HepG2 (cell line): ENCODE results near the gene FAAP20. TPM values are rescaled to one million over a fixed set of nuclear protein-coding genes. Genes with fewer than 3 reads are reported as not detected.

Experiments used
- AKAP8 ChIP-seq: sonication (generic); formaldehyde crosslinking; IDR thresholded peaks from 2 replicates; pipeline ENCODE4 v1.5.1; 2020; ENCODE audit warnings: mild to moderate bottlenecking, missing genetic modification reagents
- ASH2L ChIP-seq: fragments of 300-600, 200-600 bp; sonication (generic); IDR thresholded peaks from 2 replicates; pipeline ENCODE4 v1.7.0; 2017; ENCODE audit warnings: low read depth, mild to moderate bottlenecking, moderate library complexity, mixed read lengths, low read length; ENCODE audit not compliant: insufficient read length
- CC2D1A ChIP-seq: sonication (generic); formaldehyde crosslinking; IDR thresholded peaks from 2 replicates; pipeline ENCODE4 v1.8.1; 2023; ENCODE audit warnings: mild to moderate bottlenecking, missing genetic modification reagents
- FOXJ3 ChIP-seq: sonication (generic); formaldehyde crosslinking; IDR thresholded peaks from 2 replicates; pipeline ENCODE4 v1.4.0; 2020; ENCODE audit warnings: missing genetic modification reagents, mild to moderate bottlenecking, borderline replicate concordance
- HOXA3 ChIP-seq: sonication (generic); formaldehyde crosslinking; IDR thresholded peaks from 2 replicates; pipeline ENCODE4 v1.5.0; 2020; ENCODE audit warnings: missing genetic modification reagents
- KLF12 ChIP-seq: sonication (generic); formaldehyde crosslinking; IDR thresholded peaks from 2 replicates; pipeline ENCODE4 v1.4.0; 2020; ENCODE audit warnings: missing genetic modification reagents, borderline replicate concordance
- MEIS2 ChIP-seq: sonication (generic); formaldehyde crosslinking; IDR thresholded peaks from 2 replicates; pipeline ENCODE4 v1.9.0; 2021; ENCODE audit warnings: mild to moderate bottlenecking, missing genetic modification reagents
- MXI1 ChIP-seq: IDR thresholded peaks from 3 replicates; pipeline ENCODE4 v1.6.1; 2012; ENCODE audit warnings: low read depth, low read length, inconsistent platforms, borderline replicate concordance
- MZF1 ChIP-seq: sonication (generic); formaldehyde crosslinking; IDR thresholded peaks from 2 replicates; pipeline ENCODE4 v1.8.1; 2023; ENCODE audit warnings: mild to moderate bottlenecking, missing genetic modification reagents, borderline replicate concordance
- NFE2L2 ChIP-seq: fragments of 150-350 bp; IDR thresholded peaks from 2 replicates; pipeline ENCODE4 v1.6.1; 2014; ENCODE audit warnings: low read length
- NPAS2 ChIP-seq: sonication (generic); formaldehyde crosslinking; IDR thresholded peaks from 2 replicates; pipeline ENCODE4 v1.8.0; 2022; ENCODE audit warnings: mild to moderate bottlenecking, missing genetic modification reagents, borderline replicate concordance
- PHF21A ChIP-seq: sonication (generic); formaldehyde crosslinking; IDR thresholded peaks from 2 replicates; pipeline ENCODE4 v1.5.0; 2020; ENCODE audit warnings: mild to moderate bottlenecking, missing genetic modification reagents
- PHF8 ChIP-seq: sonication (generic); formaldehyde crosslinking; IDR thresholded peaks from 2 replicates; pipeline ENCODE4 v1.5.0; 2020; ENCODE audit warnings: missing genetic modification reagents
- SKI ChIP-seq: fragments of 450-650 bp; IDR thresholded peaks from one replicate; pipeline ENCODE4 v1.6.1; 2018; ENCODE audit warnings: mild to moderate bottlenecking; ENCODE audit not compliant: partially characterized antibody
- SP4 ChIP-seq: sonication (generic); formaldehyde crosslinking; IDR thresholded peaks from 2 replicates; pipeline ENCODE4 v1.8.1; 2023; ENCODE audit warnings: mild to moderate bottlenecking, missing genetic modification reagents
- SYNCRIP ChIP-seq: fragments of 200-400 bp; formaldehyde crosslinking; IDR thresholded peaks from 2 replicates; pipeline ENCODE4 v1.6.1; 2018; ENCODE audit warnings: mild to moderate bottlenecking, low read depth, low read length; ENCODE audit not compliant: insufficient read depth
- ZBTB7B ChIP-seq: sonication (generic); formaldehyde crosslinking; IDR thresholded peaks from 2 replicates; pipeline ENCODE4 v1.4.0; 2020; ENCODE audit warnings: missing genetic modification reagents
- ZFP36L1 ChIP-seq: sonication (generic); formaldehyde crosslinking; IDR thresholded peaks from 2 replicates; pipeline ENCODE4 v1.8.0; 2022; ENCODE audit warnings: mild to moderate bottlenecking, missing genetic modification reagents, moderate library complexity
- ZNF234 ChIP-seq: sonication (generic); formaldehyde crosslinking; conservative IDR thresholded peaks from 2 replicates; pipeline ENCODE4 v1.5.1; 2020; ENCODE audit warnings: mild to moderate bottlenecking, missing genetic modification reagents
- polyA plus RNA-seq, 8 experiments: library from polyadenylated mRNA; depleted of rRNA in 3 of 8; stranded (reverse) in 7 of 8; unstranded in 1 of 8; fragments of >200 nt; fragmentation: Illumina TruSeq in 4 of 8; extraction: Trizol in 4 of 8; gene quantifications; 2 replicates each; pipeline versions ENCODE4 v1.2.1 to v1.2.3, GENCODE V29; 2011 to 2016; ENCODE audit warnings: low read depth in 4 of 8, missing spikeins in 1 of 8, mixed read lengths in 1 of 8; ENCODE audit not compliant: insufficient read depth in 1 of 8
- total RNA-seq, 5 experiments: library from RNA; depleted of rRNA; stranded (reverse); fragments of >200 nt; fragmentation: Illumina TruSeq; extraction: Trizol; gene quantifications; 2 replicates each; pipeline ENCODE4 v1.2.3, GENCODE V29; 2016; ENCODE audit warnings: low read depth in 1 of 5
- TF ChIP-seq, protein P1 (sequence below): sonication (generic); formaldehyde crosslinking; IDR thresholded peaks from 2 replicates; pipeline ENCODE4 v1.9.0; 2022; ENCODE audit warnings: missing genetic modification reagents, mild to moderate bottlenecking, borderline replicate concordance
- TF ChIP-seq, protein P2 (sequence below): sonication (generic); formaldehyde crosslinking; IDR thresholded peaks from 2 replicates; pipeline ENCODE4 v1.4.0; 2020; ENCODE audit warnings: missing genetic modification reagents, borderline replicate concordance
- TF ChIP-seq, protein P3 (sequence below): IDR thresholded peaks from 2 replicates; pipeline ENCODE4 v1.6.1; 2012; ENCODE audit warnings: low read length, improper control_type of control experiment
- TF ChIP-seq, protein P4 (sequence below): sonication (generic); formaldehyde crosslinking; IDR thresholded peaks from 2 replicates; pipeline ENCODE4 v1.4.0; 2020; ENCODE audit warnings: mild to moderate bottlenecking, missing genetic modification reagents

FAAP20 gene
- total and polyA plus RNA-seq, 2 of the 13 experiments (the other 11 are each of a cell fraction or from before 2014, with no cell fraction given), result 9.6 to 10.8 TPM

DNA sequence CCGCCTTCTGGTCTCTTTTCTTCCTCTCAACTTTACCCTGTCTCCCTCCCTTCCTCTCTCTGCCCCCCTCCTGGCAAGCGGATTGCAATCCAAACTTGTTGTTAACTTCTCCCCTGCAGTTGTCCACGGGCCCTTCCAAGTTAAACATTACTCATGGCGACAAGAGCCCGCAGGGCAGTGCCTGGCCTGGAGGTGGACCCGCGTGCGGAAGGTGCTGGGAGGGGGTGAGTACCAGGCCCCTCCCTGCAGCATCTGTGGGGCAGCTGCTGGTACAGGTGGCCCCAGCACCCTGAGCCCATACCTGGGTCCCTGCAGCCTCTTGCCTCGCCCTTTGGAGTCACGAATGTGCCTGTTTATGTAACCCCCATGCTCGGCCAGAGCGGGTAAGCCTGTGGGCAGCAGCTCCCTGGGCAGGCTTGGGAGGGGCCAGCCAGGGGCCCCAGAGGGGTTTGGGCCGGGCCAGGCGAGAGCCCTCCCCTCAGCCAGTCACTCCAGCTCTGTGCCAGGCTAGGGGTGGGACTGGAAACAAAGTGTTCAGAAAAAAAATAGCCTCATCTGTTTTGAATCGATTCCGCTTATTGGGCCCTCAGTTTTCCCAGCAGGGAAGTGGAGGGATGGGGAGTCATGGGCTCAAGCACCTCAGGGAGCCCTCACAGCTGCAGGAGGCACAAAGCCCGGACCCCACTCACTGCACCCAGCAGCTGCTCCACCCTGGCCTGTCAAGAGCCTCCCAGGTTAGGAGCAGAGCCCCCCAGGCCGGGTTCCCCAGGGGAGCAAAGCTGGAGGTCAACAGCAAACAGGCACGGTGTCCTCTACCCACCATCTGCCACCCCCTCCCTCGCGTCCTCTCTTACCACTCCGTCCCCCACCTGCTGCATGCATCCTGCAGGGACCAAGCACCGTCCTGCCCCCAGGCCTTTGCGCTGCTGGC lies 14.0 kb upstream of the FAAP20 start (continued):
- TF ChIP-seq, protein P1, sequence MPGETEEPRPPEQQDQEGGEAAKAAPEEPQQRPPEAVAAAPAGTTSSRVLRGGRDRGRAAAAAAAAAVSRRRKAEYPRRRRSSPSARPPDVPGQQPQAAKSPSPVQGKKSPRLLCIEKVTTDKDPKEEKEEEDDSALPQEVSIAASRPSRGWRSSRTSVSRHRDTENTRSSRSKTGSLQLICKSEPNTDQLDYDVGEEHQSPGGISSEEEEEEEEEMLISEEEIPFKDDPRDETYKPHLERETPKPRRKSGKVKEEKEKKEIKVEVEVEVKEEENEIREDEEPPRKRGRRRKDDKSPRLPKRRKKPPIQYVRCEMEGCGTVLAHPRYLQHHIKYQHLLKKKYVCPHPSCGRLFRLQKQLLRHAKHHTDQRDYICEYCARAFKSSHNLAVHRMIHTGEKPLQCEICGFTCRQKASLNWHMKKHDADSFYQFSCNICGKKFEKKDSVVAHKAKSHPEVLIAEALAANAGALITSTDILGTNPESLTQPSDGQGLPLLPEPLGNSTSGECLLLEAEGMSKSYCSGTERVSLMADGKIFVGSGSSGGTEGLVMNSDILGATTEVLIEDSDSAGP (CRISPR knock-in tag), result no peak; the same call in 1 of the 2 replicates
- TF ChIP-seq ZFP36L1, result no peak; the same call in 1 of the 2 replicates
- TF ChIP-seq SYNCRIP, result no peak
- TF ChIP-seq MXI1, result peak; percentile 50; the same call in 1 of the 3 replicates
- TF ChIP-seq MZF1, result no peak
- TF ChIP-seq ASH2L, result no peak
- TF ChIP-seq CC2D1A (CRISPR knock-in tag), result no peak
- TF ChIP-seq MEIS2 (CRISPR knock-in tag), result 0 out of 2 replicates have a peak, but pooled peaks have one; percentile 6
- TF ChIP-seq HOXA3 (CRISPR knock-in tag), result no peak; the same call in 1 of the 2 replicates
- no peak for TF ChIP-seq NFE2L2
- no peak for TF ChIP-seq FOXJ3 (CRISPR knock-in tag)
- TF ChIP-seq AKAP8, result no peak
- TF ChIP-seq PHF21A (CRISPR knock-in tag), result peak; percentile 74
- TF ChIP-seq SKI, result peak; percentile 36
- TF ChIP-seq ZNF234 (CRISPR knock-in tag), result no peak
- TF ChIP-seq KLF12 (CRISPR knock-in tag), result peak; percentile 26; the same call in 1 of the 2 replicates
- TF ChIP-seq NPAS2 (CRISPR knock-in tag), result no peak
- TF ChIP-seq, protein P2, sequence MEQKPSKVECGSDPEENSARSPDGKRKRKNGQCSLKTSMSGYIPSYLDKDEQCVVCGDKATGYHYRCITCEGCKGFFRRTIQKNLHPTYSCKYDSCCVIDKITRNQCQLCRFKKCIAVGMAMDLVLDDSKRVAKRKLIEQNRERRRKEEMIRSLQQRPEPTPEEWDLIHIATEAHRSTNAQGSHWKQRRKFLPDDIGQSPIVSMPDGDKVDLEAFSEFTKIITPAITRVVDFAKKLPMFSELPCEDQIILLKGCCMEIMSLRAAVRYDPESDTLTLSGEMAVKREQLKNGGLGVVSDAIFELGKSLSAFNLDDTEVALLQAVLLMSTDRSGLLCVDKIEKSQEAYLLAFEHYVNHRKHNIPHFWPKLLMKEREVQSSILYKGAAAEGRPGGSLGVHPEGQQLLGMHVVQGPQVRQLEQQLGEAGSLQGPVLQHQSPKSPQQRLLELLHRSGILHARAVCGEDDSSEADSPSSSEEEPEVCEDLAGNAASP (CRISPR knock-in tag), result no peak
- TF ChIP-seq, protein P3, sequence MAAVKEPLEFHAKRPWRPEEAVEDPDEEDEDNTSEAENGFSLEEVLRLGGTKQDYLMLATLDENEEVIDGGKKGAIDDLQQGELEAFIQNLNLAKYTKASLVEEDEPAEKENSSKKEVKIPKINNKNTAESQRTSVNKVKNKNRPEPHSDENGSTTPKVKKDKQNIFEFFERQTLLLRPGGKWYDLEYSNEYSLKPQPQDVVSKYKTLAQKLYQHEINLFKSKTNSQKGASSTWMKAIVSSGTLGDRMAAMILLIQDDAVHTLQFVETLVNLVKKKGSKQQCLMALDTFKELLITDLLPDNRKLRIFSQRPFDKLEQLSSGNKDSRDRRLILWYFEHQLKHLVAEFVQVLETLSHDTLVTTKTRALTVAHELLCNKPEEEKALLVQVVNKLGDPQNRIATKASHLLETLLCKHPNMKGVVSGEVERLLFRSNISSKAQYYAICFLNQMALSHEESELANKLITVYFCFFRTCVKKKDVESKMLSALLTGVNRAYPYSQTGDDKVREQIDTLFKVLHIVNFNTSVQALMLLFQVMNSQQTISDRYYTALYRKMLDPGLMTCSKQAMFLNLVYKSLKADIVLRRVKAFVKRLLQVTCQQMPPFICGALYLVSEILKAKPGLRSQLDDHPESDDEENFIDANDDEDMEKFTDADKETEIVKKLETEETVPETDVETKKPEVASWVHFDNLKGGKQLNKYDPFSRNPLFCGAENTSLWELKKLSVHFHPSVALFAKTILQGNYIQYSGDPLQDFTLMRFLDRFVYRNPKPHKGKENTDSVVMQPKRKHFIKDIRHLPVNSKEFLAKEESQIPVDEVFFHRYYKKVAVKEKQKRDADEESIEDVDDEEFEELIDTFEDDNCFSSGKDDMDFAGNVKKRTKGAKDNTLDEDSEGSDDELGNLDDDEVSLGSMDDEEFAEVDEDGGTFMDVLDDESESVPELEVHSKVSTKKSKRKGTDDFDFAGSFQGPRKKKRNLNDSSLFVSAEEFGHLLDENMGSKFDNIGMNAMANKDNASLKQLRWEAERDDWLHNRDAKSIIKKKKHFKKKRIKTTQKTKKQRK, result no peak
- TF ChIP-seq SP4 (CRISPR knock-in tag), result no peak
- TF ChIP-seq, protein P4, sequence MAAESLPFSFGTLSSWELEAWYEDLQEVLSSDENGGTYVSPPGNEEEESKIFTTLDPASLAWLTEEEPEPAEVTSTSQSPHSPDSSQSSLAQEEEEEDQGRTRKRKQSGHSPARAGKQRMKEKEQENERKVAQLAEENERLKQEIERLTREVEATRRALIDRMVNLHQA (CRISPR knock-in tag), result no peak
- peak; percentile 43; the same call in 1 of the 2 replicates for TF ChIP-seq ZBTB7B (CRISPR knock-in tag)
- no peak for TF ChIP-seq PHF8
